Measurements from ENCODE around the gene STIM1. TPM values are rescaled to one million over a fixed set of nuclear protein-coding genes. Genes with fewer than 3 reads are reported as not detected.

STIM1 gene
- total and polyA plus RNA-seq, 7 donors: 52.1 to 147 (median 109) TPM

- Histone ChIP-seq H3K9me3 (no peaks in the 10 kb centered on the region), H3K27me3 (ENCODE audit: insufficient read depth in 3 of 3, low read length in 2 of 3) (no peaks in the 10 kb centered on the region), H3K36me3 (ENCODE audit: insufficient read depth in 1 of 2, low read depth in 1 of 2) (peaks cover 0 to 15% of the 10 kb centered on the region in 2 donors), H3K4me3 (no peak overlapping the region), H3K27ac (no peak overlapping the region), H3K4me1 (peaks cover 8% of the 10 kb centered on the region)
- 91 to 98% (median 94%) methylated on average over 2 of the region's 2 CpGs for WGBS, 3 donors
- intact Hi-C loops (cut with DNase I): no loop called here
- DNase-seq (no peak), ATAC-seq (peak in 1 of 4 donors; percentile 38)
- TF ChIP-seq, protein P1, sequence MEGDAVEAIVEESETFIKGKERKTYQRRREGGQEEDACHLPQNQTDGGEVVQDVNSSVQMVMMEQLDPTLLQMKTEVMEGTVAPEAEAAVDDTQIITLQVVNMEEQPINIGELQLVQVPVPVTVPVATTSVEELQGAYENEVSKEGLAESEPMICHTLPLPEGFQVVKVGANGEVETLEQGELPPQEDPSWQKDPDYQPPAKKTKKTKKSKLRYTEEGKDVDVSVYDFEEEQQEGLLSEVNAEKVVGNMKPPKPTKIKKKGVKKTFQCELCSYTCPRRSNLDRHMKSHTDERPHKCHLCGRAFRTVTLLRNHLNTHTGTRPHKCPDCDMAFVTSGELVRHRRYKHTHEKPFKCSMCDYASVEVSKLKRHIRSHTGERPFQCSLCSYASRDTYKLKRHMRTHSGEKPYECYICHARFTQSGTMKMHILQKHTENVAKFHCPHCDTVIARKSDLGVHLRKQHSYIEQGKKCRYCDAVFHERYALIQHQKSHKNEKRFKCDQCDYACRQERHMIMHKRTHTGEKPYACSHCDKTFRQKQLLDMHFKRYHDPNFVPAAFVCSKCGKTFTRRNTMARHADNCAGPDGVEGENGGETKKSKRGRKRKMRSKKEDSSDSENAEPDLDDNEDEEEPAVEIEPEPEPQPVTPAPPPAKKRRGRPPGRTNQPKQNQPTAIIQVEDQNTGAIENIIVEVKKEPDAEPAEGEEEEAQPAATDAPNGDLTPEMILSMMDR (IDR thresholded peaks at IDR 0.05): no peak
These were observed 116.4 kb downstream of the STIM1 start for GRCh38 chr11:3971756-3972404.

DNA sequence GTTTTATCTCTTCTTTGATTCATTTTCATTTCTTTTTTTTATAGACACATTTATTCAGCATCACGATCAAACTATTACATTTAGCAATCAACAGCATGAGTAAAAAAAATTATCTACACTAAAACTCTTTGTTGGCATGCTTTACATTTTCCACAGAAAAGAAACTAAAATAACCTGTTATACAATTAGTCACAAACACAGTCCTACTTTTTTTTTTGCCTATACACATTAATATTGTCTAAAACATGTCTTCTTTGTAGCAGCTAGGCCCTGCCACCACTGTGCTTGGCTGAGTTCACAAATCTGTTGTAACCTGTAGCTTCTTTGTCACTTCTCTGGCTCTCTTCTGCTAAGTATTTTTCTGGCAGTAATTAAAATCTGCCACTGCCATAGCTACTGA lies 117.0 kb downstream of the STIM1 start:
- Histone ChIP-seq H3K36me3 (ENCODE audit: insufficient read depth in 1 of 2, low read depth in 1 of 2) (peaks cover 0 to 15% of the 10 kb centered on the region in 2 donors), H3K9me3 (no peaks in the 10 kb centered on the region), H3K4me3 (no peak overlapping the region), H3K4me1 (peaks cover 8% of the 10 kb centered on the region), H3K27me3 (ENCODE audit: insufficient read depth in 3 of 3, low read length in 2 of 3) (no peaks in the 10 kb centered on the region), H3K27ac (no peak overlapping the region)
- ATAC-seq (no peak), DNase-seq (no peak)
- intact Hi-C loops (cut with DNase I): no loop called here
- 74 to 83% (median 78%) methylated on average over 1 of the region's 1 CpG for WGBS, 3 donors
- TF ChIP-seq, protein P1 (IDR thresholded peaks at IDR 0.05): no peak

DNA sequence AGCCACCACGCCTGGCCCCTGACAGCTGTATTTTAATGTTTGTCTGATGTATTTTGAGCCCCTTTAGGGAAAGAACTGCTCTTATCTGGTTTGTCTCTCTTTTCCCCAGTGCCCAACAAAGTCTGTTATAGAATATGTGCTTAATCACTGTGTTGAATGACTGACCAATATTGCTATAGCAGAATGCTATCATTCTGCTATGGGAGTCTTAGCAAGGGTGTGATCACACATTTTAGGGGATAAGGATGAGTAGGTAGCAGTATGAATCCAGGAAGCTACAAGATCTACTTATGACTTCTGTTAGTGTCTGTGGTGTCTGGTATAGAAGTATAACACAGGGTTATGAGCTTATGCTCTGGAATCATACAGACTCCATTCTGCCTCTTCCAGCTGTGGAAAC lies 121.6 kb downstream of the STIM1 start:
- DNase-seq (no peak), ATAC-seq (no peak)
- Histone ChIP-seq H3K27ac (no peak overlapping the region), H3K4me3 (no peak overlapping the region), H3K9me3 (no peaks in the 10 kb centered on the region), H3K4me1 (peaks cover 11% of the 10 kb centered on the region), H3K27me3 (ENCODE audit: insufficient read depth in 3 of 3, low read length in 2 of 3) (no peaks in the 10 kb centered on the region), H3K36me3 (ENCODE audit: insufficient read depth in 1 of 2, low read depth in 1 of 2) (no peaks in the 10 kb centered on the region)
- 92 to 100% (median 94%) methylated on average over 1 of the region's 1 CpG for WGBS, 3 donors
- TF ChIP-seq, protein P1 (IDR thresholded peaks at IDR 0.05): no peak
- intact Hi-C loops (cut with DNase I): no loop called here

- H3K27me3 ChIP-seq (ENCODE audit: insufficient read depth in 3 of 3, low read length in 2 of 3): no peaks in the 10 kb centered on the region
- no peak for DNase-seq
- no peaks in the 10 kb centered on the region for H3K36me3 ChIP-seq (ENCODE audit: insufficient read depth in 1 of 2, low read depth in 1 of 2)
- H3K9me3 ChIP-seq: no peaks in the 10 kb centered on the region
- peaks cover 40% of the 10 kb centered on the region for H3K4me1 ChIP-seq
- no peak overlapping the region for H3K27ac ChIP-seq
- TF ChIP-seq, protein P1 (IDR thresholded peaks at IDR 0.05): no peak
- no peak overlapping the region for H3K4me3 ChIP-seq
- peak in 2 of 4 donors; percentile 38 to 47 for ATAC-seq
- intact Hi-C loops (cut with DNase I): no loop called here
- WGBS, 3 donors: 54 to 73% (median 55%) methylated on average over 9 of the region's 9 CpGs
These were observed 125.7 kb downstream of the STIM1 start for GRCh38 chr11:3981084-3981633.

Data from psoas muscle (tissue), 8 donors.